HG02973 (cell line): ENCODE data around the gene C1GALT1.
"Not testable (repeated sequence)": the region's sequence is repeated elsewhere in the genome, so short reads cannot be mapped to it uniquely, and the experiment has no call there.

Experiments used
- ATAC-seq: cut with Tn5 transposase; IDR thresholded peaks from one replicate; pipeline ENCODE4 v1.9.1; 2021; ENCODE audit warnings: moderate library complexity; ENCODE audit not compliant: unreplicated experiment

Gene C1GALT1

DNA sequence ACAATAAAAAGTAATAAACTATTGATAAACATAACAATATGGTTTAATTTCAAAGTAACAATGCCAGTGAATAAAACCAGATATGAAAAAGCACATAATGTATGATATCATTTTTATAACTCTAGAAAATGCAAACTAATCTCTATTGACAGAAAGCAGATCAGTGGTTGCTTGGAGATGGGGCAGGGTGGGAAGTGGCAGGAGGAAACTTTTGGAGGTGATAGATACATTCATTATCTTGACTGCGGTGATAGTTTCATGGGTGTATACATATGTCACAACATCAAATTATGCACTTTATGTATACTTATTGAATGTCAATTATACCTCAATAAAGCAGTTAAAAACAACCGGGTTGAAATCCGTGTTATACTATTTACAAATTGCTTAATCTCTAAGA is 16.0 kb upstream of the C1GALT1 start:
- ATAC-seq = no peak

DNA sequence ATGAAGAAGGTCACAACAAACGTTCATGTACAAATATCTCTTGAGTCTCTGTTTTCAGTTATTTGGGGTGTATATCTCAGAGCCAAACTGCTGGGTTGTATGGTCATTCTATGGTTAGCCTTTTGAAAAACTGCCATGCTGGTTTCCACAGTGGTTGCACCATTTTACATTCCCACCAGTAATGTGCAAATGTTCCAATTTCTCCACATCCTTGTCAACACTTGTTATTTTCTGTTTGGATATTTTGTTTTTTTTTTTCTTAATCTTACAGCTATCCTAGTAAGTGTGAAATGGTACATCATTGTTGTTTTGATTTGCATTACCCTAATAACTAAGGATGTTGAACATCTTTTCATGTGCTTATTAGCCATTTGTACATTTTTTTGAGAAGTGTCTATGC is 13.0 kb upstream of the C1GALT1 start:
- no peak for ATAC-seq

DNA sequence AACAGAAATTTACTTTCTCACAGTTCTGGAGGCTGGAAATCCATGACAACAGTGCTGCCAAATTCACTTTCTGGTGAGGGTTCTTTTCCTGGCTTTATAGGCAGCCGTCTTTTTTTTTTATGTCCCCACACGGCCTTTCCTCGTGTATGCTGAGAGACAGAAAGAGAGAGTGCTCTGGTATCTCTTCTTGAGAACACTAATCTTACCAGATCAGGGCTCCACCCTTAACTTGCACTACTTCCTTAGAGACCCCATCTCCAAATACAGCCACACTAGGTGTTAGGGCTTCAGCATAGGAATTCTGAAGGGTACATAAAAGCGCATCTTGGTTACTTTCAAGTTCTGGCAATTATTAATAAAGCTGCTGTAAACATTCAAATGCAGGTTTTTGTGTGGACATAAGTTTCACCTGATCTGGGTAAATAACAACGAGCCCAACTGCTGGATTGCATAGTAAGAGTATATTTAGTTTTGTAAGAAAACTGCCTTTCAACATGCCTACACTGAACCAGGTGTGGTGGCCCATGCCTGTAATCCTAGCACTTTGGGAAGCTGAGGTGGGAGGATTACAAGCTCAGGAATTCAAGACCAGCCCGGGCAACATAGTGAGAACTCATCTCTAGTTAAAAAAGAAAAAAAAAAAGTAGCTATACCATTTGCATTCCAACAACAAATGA is 8.2 kb upstream of the C1GALT1 start:
- no peak for ATAC-seq

DNA sequence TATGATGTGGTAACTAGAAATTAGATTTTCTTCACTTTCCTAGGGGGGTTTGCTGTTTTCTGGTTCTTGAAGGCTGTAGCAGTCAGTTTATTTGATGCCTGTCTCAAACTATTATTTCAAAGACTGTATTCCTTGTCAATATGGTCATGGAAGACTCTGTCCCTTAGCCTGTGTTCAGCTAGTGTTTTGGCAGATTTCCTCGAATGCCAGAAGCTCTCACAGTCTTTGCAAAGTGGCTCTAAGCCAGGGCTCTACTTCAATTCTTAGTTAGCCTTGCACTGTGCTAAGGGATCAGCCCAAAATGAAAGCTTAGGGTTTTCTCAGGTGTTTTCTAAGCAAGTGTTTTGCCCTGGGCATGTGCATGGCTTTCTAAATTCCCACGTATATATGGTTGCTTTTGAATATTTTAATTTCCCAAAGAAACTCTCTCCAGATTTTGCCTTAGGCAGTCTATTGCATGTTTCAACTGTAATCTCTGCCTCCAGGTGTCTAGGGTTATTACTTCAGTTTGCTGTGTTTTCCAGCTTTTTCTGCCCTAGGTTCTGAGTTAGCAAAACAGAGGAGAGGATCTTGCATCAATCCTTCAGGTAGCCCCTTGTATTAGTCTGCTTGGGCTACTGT is 7.2 kb upstream of the C1GALT1 start:
- ATAC-seq = no peak

DNA sequence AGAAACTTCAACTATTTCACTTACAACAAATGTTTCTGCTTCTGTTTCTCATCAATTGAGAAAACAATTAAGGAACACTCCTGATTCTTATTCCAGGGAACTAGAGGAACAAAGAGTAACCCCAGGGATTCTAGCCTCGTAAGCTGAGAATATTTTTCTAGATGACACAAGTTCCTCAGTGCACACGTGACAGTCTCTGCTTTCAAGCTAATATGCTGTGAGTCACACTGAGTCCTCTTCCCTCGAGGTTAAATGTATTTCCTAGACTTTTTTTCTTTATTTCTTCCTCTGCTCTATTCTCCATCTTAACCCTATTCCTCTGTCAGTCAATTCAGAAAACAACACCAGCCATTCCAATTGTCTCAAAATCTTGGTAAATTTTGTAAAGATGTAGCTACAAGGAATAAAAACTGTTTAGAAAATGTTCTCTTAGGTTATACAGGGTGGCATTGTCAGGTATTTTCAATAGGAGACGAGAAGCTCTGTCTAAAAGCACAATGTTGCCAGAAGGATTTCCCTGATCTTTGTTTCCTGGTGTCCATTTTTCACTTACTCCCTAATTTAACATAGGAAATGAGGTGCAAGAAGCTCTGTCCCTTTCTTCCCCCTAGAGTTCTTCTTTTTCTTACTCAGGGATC is 5.8 kb upstream of the C1GALT1 start:
- no peak for ATAC-seq

DNA sequence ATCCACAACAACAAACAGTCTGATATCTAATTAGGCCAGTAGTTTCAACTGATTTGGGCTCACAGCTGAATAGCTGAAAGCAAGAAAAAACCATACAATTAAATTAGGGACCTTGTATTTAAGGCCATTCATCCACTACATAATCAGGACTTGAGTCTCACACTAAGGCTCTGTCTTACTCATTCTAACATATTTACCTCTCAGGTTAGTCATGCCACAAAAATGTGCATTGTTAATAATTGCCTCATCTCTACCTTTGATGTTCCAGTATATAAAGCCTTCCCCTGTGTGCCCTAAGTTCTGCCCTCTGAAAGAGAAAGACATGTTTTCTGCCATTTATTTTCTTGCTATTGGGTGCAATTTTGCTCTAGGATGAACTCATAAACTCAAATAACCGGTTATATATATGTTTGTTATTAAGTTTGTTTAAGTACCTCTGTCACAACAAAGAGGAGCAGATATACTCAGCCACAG is 5.3 kb upstream of the C1GALT1 start:
- ATAC-seq = no peak

DNA sequence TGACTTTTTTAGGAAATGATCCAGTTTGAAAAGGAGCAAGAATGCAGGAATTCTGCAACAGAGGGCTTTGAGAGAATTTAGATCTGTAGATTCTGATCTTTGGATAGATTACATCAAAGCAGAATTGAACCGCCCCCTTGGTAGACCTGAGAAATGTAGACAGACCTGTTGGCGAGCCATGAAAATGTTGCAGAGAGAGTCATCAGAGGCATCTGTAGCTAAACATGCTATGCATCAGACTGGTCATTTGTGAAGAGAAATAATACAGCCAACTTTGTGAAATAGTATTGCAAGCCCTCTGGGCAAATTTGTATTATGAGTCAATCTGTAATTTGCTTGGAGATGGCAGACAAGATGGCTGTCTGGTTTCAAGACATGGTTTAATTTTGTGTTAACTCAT is 4.3 kb upstream of the C1GALT1 start:
- no peak for ATAC-seq

DNA sequence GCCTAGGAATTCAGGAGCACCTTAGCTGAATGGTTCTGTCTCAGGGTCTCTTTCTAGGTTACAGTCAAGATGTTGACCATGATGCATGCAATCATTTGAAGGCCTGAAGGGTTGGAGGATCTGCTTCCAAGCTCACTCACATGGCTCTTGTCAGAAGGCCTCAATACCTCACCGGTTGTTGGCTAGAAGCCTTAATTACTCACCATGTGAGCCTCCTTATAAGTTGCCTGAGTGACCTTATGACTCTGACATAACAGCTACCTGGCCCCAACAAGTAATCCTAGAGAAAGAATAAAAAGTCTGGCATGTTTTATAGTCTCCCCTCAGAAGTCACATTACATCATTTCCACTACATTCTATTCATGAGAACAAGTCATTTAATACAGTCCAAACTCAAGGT is 3.4 kb upstream of the C1GALT1 start:
- ATAC-seq = no peak

DNA sequence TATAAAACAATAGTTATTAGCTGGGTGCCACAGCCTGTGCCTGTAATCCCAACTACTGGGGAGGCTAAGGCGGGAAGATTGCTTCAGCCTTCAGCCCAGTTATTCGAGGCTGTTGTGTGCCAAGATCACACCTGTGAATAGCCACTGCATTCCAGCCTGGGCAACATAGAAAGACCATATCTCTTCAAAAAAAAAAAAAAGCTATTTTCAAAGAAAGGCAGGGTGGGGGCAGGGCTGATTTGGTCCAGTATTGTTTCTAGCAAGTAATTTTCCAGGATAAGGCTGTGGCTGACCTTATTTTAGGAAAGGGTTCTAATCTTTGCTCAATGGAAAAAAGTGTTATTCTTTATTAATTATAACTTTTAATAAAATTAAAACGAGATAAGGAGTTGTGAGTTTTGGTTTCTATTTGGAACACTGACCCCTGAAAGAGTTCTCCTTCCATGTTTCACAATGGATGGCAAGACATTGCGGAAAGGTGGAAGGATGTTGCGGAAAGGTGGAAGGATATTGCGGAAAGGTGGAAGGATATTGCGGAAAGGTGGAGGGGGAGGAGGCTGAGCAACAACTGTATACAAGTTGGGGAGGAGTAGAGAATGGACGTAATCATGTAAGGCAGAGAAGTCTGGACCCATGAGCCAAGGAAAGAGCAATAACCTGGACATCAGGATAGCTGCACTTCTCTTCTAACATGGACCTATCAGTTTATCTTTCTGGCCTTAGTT is 1.5 kb upstream of the C1GALT1 start:
- ATAC-seq = no peak

DNA sequence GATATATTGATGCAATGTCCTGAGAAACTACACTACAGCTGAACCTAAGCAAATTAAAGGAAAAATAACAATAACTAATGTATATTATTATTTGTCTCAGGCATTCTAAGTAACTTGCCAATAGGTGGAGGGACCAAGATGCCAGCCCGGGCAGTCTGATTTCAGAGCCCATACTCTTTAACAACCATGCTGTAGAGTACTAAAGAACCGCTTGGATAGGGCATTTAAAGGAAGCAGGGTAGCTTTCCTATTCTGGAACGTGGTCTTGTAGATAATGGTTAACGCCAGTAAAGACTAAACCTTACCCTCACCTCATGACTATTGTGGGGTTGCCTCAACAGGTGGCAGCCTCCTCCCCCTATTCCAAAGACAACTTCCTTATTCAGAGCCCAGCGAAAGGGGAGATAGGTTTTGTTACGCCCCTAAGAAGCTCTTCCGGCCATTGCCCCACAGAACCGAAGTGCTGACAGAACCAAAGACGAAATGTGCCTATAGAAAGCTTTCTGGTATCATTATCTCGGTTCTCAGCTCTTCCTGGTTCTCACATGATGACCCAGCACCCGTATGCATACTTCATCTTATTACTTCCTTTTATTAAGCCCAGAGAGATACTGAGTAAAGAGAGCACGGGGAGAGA is 707 bp upstream of the C1GALT1 start:
- peak; percentile 33 for ATAC-seq

DNA sequence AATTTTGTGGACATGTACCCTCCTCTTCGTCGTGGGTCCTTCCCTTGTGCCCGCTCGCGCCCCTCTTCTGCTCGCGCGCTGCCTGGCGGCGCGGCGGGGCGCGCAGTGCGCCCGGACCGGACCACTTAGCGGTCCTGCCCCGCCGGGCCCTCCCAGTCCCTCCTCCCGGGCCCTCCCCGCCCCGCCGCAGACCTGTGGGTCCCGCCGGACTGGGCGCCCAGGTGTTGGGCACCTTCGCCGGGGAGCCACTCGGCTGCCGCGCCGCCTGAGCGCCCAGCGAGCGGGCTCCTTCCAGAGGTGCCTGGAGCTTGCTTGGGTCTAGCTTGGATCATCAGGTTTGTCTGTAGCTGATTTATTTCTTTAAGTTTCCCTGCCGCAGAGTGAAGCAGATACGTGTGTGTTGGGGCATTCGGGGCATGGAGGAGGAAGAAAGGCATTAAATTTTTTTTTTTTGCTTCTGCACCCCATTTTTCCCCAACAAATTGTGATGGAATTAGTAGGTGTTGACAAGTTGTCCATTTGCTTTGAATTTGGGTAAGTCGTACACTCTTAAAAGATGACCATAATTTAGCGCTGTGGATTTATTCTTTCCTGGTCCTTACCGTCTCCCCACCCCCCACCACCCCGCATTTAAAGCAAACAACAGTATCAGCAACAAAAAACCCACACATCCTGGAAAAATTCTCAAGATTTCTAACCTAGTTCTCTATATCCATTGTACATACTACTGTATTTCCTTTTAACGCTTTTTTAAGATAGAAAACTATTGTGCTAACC is 905 bp downstream of the C1GALT1 start:
- ATAC-seq = peak; percentile 20

DNA sequence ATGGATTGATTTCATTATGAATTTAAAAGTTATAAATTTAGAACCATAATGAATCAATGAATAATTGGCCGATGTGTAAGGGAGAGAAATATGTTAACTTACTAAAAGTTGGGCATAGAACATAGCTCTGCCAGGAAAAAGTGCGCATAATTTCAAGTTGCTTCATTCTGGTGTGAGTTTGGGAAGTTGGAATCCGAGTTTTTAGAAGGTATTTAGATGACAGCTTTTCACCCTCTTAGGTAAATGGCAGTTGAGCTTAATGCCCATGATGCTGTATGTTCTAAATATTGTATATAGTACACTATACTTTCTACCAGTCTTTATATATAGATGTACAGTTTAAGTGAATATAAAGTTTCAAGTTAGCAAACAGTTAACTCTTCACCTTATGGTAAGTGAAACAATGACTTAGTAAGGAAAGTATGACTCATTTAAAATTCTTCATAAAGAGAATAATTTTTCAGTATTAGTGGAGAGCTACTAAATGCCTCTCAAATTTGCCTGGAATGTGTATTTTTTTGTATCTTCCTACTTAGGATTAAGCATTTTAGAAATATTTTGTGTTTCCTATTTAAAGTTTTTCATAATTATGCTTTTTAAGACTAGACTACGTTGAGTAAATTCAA is 1.6 kb downstream of the C1GALT1 start:
- no peak for ATAC-seq

DNA sequence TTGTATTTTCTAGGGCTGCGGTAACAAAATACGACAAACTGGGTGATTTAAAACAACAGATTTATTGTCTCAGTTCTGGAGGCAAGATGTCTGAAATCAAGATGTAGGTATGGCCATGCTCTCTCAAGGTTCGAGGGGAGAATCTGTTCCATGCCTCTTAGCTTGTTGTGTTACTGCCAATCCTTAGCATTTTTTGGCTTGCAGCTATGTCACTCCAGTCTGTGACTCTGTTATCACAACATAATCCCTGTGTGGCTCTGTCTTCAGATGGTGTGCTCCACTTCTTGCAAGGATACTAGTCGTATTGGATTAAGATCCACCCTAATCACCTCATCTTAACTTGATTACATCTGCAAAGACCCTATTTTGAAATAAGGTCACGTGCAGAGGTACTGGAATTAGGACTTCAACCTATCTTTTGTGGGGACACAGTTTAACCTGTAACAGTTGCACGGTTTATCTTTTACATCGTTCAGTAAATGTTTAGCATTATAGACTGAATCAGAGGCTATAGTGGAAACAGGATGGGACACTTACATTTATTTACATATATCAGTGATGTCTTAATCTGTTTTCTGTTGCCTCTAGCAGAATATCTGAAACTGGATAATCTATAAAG is 3.1 kb downstream of the C1GALT1 start:
- ATAC-seq = no peak

DNA sequence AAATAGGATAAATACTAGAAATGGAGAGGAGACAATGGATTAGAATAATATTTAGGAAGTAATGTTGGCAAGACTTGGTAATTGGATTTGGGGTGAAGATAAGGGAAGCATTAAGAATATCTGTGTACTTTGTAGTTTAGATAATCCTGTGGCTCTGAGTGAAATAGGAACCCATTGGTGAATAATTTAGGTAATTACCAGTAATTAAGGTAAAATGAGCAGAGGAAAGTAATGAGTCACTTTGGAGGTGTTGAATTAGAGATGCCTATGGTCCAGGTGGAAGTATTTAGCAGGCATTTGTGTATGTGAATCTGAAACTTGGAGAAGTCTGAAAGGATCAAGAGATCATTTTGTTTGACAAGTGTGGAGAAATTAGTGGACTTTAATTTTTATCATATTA is 5.7 kb downstream of the C1GALT1 start:
- no peak for ATAC-seq

DNA sequence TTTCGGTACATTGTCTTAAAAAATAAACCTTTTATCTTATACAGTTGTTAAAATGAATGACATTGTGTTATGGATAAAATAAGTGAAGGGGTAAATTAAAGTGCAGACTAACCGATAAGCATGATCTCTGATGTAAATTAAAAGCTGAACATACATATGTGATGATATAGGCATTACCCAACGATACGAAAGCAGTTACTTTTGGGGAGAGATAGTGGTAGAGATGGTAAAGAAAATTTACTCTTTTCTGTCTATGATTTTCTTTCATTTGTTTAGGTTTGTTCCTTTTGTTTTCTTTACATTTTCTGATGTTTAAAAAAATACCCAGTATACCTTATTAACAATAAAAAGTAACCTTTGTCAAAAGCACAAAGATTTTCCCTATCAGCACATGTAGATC is 6.4 kb downstream of the C1GALT1 start:
- ATAC-seq = no peak

DNA sequence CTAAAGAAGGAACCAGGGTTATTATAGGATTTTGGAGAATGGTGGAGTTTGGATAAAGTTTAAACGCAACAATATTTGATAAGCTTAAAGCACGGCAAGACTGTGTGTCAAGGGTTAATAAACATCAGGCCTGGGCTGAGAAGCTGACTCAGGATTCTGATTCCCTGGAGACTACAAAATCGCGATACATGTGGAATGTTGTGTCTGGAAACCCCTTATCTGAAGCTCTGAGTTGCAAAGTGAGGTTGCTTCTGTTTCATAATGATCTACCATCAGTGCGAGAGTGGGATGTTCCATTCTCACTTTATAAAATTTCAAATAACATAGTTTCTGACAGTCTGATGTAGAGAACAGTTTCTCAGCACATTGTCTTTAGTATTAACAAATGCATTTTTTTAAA is 7.8 kb downstream of the C1GALT1 start:
- ATAC-seq = no peak

DNA sequence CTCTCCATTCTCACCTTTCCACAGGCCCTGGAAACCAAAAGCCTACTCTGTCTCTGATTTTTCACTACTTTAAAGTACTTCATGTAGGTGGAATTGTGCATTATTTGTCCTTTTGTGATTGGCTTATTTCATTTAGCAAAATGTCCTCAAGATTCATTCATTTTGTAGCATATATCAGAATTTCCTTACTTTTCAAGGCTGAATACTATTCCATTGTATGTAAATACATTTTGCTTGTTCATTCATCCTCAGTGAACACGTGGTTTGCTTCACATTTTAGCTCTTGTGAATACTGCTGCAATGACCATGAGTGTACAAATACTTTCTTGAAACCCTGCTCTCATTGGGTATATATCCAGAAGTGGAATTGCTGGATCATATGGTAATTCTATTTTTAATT is 8.8 kb downstream of the C1GALT1 start:
- ATAC-seq = no peak

DNA sequence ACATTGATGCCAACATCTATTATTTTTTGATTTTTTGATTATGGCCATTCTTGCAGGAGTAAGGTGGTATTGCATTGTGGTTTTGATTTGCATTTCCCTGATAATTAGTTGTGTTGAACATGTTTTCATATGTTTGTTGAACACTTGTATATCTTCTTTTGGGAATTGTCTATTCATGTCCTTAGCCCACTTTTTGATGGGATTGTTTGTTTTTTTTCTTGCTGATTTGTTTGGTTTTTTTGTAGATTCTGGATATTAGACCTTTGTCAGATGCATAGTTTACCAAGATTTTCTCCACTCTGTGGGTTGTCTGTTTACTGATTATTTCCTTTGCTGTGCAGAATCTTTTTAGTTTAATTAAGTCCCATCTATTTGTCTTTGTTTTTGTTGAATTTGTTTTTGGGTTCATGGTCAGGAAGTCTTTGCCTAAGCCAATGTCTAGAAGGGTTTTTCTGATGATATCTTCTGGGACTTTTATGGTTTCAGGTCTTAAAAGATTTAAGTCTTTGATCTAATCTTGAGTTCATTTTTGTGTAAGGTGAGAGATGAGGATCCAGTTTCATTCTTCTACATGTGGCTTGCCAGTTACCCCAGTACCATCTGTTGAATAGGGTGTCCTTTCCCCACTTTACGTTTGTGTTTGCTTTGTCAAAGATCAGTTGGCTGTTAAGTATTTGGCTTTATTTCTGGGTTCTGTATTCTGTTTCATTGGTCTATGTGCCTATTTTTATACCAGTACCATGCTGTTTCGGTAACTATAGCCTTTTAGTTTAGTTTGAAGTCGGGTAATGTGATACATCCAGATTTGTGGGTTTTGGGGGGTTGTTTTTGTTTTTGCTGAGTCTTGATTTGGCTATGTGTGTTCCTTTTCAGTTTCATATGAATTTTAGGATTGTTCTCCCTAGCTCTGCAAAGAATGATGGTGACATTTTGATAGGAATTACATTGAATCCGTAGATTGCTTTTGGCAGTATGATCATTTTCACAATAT is 10.7 kb downstream of the C1GALT1 start:
- not testable (repeated sequence) for ATAC-seq
